Neutrophil (primary cell): ENCODE results near the gene TRAF3.

Experiments
- H3K27ac ChIP-seq: fragments of 200-600 bp; sonication (generic); 2 replicates; pipeline ENCODE4 v1.5.1; 2016; ENCODE audit warnings: mild to moderate bottlenecking, moderate library complexity
- H3K27me3 ChIP-seq: fragments of 200-600 bp; sonication (generic); 2 replicates; pipeline ENCODE4 v1.6.0; 2016; ENCODE audit warnings: mild to moderate bottlenecking
- H3K36me3 ChIP-seq: fragments of 200-600 bp; sonication (generic); 2 replicates; pipeline ENCODE4 v1.5.1; 2017
- H3K4me1 ChIP-seq, 2 experiments: fragments of 200-600 bp in 1 of 2; sonication (generic) in 1 of 2; 1 replicate in 1 of 2; 2 replicates in 1 of 2; pipeline versions ENCODE4 v1.5.1 to v1.6.1; 2013 to 2016; ENCODE audit warnings: low read depth in 1 of 2, low read length in 1 of 2, mild to moderate bottlenecking in 1 of 2, moderate library complexity in 1 of 2; ENCODE audit not compliant: control insufficient read depth in 1 of 2, insufficient read depth in 1 of 2
- H3K4me3 ChIP-seq, 2 experiments: fragments of 200-600 bp in 1 of 2; sonication (generic) in 1 of 2; 1 replicate in 1 of 2; 2 replicates in 1 of 2; pipeline ENCODE4 v1.5.1; 2013 to 2016; ENCODE audit warnings: low read depth in 1 of 2, low read length in 1 of 2, mild to moderate bottlenecking in 1 of 2, moderate library complexity in 1 of 2
- H3K9me3 ChIP-seq: fragments of 200-600 bp; sonication (generic); 2 replicates; pipeline ENCODE4 v1.5.1; 2016
- TF ChIP-seq, protein P1 (sequence below): fragments of 200-600 bp; sonication (generic); IDR thresholded peaks from 2 replicates; pipeline ENCODE4 v1.5.1; 2016; ENCODE audit warnings: antibody characterized with exemption

TRAF3 gene

DNA sequence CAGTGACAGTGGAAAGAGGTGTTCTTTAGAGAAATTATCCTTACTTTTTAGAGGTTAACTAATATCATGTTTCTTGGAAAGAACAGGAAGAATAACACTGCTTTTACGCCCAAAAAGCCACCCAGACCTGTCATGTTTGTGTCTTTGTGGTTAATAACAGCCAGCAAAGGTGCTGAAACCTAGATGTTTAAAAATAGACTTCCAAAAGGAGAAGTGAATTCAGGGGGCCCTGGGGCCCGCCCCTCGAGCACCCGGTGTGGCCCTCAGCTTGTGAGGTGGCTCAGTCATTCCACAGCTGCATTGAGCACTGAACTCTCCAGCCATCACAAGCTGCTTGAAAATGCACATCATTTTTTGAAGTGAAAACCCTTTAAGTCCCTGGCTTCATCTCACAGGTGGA is 124.4 kb downstream of the TRAF3 start:
- Histone ChIP-seq H3K27ac (peak overlapping the region; percentile 18), H3K4me3 (no peak overlapping the region), H3K36me3 (peaks cover 69% of the 10 kb centered on the region), H3K9me3 (no peaks in the 10 kb centered on the region), H3K4me1 (peaks cover 9 to 10% of the 10 kb centered on the region in 2 experiments), H3K27me3 (no peaks in the 10 kb centered on the region)
- TF ChIP-seq, protein P1, sequence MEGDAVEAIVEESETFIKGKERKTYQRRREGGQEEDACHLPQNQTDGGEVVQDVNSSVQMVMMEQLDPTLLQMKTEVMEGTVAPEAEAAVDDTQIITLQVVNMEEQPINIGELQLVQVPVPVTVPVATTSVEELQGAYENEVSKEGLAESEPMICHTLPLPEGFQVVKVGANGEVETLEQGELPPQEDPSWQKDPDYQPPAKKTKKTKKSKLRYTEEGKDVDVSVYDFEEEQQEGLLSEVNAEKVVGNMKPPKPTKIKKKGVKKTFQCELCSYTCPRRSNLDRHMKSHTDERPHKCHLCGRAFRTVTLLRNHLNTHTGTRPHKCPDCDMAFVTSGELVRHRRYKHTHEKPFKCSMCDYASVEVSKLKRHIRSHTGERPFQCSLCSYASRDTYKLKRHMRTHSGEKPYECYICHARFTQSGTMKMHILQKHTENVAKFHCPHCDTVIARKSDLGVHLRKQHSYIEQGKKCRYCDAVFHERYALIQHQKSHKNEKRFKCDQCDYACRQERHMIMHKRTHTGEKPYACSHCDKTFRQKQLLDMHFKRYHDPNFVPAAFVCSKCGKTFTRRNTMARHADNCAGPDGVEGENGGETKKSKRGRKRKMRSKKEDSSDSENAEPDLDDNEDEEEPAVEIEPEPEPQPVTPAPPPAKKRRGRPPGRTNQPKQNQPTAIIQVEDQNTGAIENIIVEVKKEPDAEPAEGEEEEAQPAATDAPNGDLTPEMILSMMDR = no peak

DNA sequence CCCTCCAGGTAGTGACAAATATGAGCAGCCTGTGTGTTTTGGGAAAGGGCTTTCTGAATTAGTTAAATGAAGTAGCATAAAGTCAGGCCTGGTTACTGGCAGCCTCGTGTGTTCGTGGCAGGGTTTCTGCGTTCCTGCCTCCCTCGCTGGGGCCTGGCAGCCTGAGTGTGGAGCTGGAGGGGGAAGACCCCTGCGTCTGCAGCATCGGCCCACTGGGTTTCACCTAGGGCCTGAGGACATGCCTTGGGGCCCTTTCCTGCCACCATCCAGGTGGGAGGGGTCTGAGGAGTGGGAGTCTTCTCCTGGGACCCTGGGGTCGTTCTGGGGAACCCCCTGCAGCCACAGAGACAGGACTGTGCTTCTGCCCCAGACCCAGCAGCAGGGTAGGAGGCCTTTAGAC is 124.8 kb downstream of the TRAF3 start:
- Histone ChIP-seq H3K4me3 (no peak overlapping the region), H3K27ac (no peak overlapping the region), H3K9me3 (no peaks in the 10 kb centered on the region), H3K27me3 (no peaks in the 10 kb centered on the region), H3K36me3 (peaks cover 73% of the 10 kb centered on the region), H3K4me1 (peaks cover 9 to 10% of the 10 kb centered on the region in 2 experiments)
- TF ChIP-seq, protein P1 = no peak

DNA sequence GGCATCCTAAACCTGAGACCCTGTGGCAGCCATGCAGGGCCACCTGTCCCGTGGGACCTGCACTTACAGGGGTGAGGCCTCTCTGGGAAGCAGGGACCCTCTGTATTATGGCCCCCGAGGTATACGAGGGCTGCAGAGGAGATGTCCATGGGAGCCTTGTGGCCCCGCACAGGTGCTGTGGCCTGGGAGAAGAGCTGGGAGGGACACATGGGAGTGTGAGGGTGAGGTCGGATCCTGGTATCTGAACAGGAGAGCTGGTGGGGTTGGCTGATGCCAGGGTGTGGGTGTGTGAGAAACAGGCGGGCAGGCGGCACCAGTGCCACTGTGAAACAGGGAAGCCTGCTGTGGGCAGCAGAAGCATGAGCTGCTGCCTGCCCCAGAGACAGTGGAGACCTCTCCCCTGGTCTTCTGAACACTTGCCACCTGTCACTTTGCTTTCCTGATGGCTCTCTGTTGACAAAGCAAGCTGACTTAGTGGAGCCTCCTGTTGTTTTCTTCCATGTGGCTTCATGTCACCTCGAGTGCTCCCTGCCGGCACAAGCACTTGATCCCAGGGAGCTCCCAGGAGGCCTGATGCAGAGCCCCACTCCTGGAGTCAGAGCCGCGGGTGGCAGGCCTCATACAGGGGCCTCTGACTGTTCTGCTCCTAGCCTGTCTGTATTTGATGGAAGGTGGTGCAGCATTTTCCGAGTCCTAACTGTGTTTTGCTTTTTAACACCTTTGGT is 125.4 kb downstream of the TRAF3 start:
- Histone ChIP-seq H3K9me3 (no peaks in the 10 kb centered on the region), H3K27ac (no peak overlapping the region), H3K36me3 (peaks cover 74% of the 10 kb centered on the region), H3K27me3 (no peaks in the 10 kb centered on the region), H3K4me3 (no peak overlapping the region), H3K4me1 (peaks cover 9 to 10% of the 10 kb centered on the region in 2 experiments)
- TF ChIP-seq, protein P1 = no peak

DNA sequence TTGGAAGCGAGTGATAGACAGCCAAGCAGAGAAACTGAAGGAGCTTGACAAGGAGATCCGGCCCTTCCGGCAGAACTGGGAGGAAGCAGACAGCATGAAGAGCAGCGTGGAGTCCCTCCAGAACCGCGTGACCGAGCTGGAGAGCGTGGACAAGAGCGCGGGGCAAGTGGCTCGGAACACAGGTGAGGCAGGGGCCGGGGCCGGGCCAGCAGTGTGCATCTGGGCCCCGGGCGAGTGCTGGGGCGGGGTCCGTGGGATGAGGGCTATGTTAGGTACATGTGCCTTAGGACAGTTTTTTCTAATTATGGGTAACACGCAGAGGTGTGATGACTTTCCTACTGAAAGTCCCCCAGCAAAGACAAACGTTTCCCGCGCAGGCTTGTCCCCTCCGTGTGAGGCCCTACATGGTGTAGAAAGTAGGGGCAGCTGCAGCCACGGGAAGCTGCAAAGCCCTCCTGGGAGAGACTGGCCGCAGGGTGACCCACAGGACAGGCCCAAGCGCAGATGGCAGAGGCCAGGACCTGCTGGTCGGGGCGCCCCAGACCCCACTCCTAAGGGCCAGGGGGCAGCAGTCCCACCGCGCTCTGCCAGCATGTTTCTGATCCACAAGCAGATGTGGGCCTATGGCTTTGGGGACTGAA is 126.1 kb downstream of the TRAF3 start:
- H3K27me3 ChIP-seq = no peaks in the 10 kb centered on the region
- peaks cover 9 to 10% of the 10 kb centered on the region in 2 experiments for H3K4me1 ChIP-seq
- TF ChIP-seq, protein P1 = no peak
- no peak overlapping the region for H3K4me3 ChIP-seq
- peaks cover 74% of the 10 kb centered on the region for H3K36me3 ChIP-seq
- H3K9me3 ChIP-seq = no peaks in the 10 kb centered on the region
- H3K27ac ChIP-seq = no peak overlapping the region

DNA sequence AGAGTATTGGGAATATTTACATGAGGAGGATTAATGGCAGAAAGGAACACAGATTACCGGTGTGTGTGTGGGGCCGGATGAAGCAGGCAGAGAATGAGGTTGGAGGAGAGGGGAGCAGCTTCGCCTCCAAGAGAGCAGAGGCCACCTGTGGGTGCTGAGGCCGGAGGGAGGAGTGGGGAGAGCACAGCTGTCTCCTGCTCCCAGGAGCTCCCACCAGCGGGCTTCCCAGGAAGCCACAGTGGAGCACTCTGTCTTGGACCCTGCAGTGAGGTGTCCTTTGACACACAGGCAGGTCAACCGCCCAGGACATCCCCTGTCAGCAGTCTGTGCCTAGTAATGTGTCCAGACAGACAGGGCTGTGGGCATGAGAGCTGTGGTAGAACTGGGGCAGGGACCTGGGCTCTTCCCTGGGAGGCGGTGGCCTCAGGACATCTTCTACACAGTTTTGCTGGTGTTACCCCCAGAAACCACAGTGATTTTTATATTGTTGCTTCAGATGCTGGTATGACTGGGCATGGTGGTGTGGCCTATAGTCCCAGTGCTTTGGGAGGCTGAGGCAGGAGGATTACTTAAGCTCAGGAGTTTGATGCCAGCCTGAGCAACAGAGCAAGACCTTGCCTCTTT is 126.8 kb downstream of the TRAF3 start:
- Histone ChIP-seq H3K4me3 (no peak overlapping the region), H3K36me3 (peaks cover 74% of the 10 kb centered on the region), H3K27ac (no peak overlapping the region), H3K4me1 (peaks cover 9 to 10% of the 10 kb centered on the region in 2 experiments), H3K9me3 (no peaks in the 10 kb centered on the region), H3K27me3 (no peaks in the 10 kb centered on the region)
- TF ChIP-seq, protein P1 = no peak
